Erythroblast (primary cell): ENCODE data around the gene PRPF6.

ENCODE experiments used
- GATA1 ChIP-seq: IDR thresholded peaks from 2 replicates; pipeline ENCODE4 v1.6.1; 2011; ENCODE audit warnings: low read depth, mild to moderate bottlenecking, control low read depth, low read length, moderate library complexity
- POLR2A ChIP-seq: IDR thresholded peaks from 2 replicates; pipeline ENCODE4 v1.6.1; 2011; ENCODE audit warnings: mild to moderate bottlenecking, low read length

DNA sequence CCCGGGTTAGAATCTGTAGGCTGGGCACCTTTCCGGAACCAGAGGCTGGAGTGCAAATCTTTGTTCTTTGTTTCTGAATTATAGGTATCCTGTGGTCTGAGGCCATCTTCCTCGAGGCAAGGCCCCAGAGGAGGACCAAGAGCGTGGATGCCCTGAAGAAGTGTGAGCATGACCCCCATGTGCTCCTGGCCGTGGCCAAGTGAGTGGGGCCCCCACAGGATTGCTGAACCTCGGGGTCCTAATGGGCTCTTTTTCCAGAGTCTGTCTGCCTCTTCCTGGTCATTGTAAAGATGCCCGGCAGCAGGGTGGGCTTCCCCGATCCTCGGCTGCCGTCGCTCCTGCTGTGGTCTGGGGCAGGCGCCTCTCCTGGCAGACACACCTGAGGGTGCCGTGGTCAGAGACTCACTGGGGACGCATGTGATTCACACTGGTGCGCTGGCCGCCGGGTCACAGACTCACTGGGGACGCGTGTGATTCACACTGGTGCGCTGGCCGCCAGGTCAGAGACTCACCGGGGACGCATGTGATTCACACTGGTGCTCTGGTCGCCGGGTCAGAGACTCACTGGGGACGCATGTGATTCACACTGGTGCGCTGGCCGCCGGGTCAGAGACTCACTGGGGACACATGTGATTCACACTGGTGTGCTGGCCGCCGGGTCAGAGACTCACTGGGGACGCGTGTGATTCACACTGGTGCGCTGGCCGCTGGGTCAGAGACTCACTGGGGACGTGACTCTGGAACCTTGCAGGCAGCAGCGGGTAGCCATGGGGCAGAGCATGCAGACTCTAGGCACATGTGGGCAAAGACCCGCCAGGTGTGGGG is 48.6 kb downstream of the PRPF6 start:
- TF ChIP-seq POLR2A = no peak
- no peak for TF ChIP-seq GATA1
